Tibial artery (tissue), 4 donors: ENCODE data around the gene DTX1.

Experiments
- DNase-seq, 2 donors: peaks; one replicate each; pipeline ENCODE4 v3.0.0-alpha.2; 2019
- H3K27ac ChIP-seq, 2 donors: fragments of 200-600 bp; sonication (generic) in 1 of 2; 1 replicate in 1 of 2; 2 replicates in 1 of 2; pipeline ENCODE4 v1.5.1; 2018 to 2019; ENCODE audit warnings: mild to moderate bottlenecking in 1 of 2
- H3K27me3 ChIP-seq, 2 donors: fragments of 200-600 bp; sonication (generic) in 1 of 2; one replicate each; pipeline versions ENCODE4 v1.5.1 to v1.6.0; 2016 to 2019
- H3K36me3 ChIP-seq, 3 donors: fragments of 200-600 bp; sonication (generic) in 2 of 3; one replicate each; pipeline ENCODE4 v1.5.1; 2016 to 2019; ENCODE audit warnings: mild to moderate bottlenecking in 2 of 3
- H3K4me1 ChIP-seq, 4 donors: fragments of 200-600 bp; sonication (generic) in 2 of 4; 1 replicate in 3 of 4; 2 replicates in 1 of 4; pipeline ENCODE4 v1.5.1; 2016 to 2019
- H3K4me3 ChIP-seq, 2 donors: fragments of 200-600 bp; sonication (generic) in 1 of 2; 1 replicate in 1 of 2; 2 replicates in 1 of 2; pipeline ENCODE4 v1.5.1; 2018 to 2019; ENCODE audit warnings: mild to moderate bottlenecking in 2 of 2
- H3K9me3 ChIP-seq, 3 donors: fragments of 200-600 bp; sonication (generic) in 1 of 3; one replicate each; pipeline ENCODE4 v1.5.1; 2016 to 2019
- CTCF ChIP-seq, 2 experiments: fragments of 200-600 bp in 1 of 2; fragments of 450-650 bp in 1 of 2; IDR thresholded peaks; one replicate each; pipeline ENCODE4 v1.5.1; 2017 to 2019; ENCODE audit warnings: antibody characterized with exemption in 2 of 2, mild to moderate bottlenecking in 1 of 2, moderate library complexity in 1 of 2
- intact Hi-C: fragments of 100-400 bp; cut with DNase I; formaldehyde crosslinking; loops from one replicate; pipeline ENCODE4 v1.15.0; 2023; ENCODE audit warnings: low total_unique reads

Gene DTX1

DNA sequence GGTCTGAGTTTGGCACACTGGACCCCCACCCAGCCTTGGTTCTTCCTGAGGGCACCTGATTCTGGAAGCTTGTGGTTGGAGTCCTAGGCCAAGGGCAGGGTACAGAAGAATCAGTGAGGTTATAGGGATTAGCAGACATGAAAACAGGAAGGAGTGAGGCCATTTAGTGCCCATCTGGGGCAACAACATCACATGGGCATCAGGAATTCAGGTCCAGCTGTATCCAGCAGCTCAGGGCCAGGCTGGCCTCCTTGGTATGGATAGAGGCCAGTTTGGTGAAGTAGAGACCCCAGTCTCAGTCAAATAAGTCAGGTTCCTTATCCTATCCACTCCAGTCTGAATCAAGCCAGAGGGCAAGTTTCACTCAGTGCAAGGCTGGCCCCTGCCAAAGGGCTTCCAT lies 42.8 kb downstream of the DTX1 start:
- Histone ChIP-seq H3K27ac (no peak overlapping the region), H3K36me3 (no peaks in the 10 kb centered on the region)
- TF ChIP-seq CTCF (IDR thresholded peaks at IDR 0.05): no peak

GRCh38 chr12:113099764-113100163 lies 43.2 kb downstream of the DTX1 start:
- no peak for TF ChIP-seq CTCF (IDR thresholded peaks at IDR 0.05)
- no peak for DNase-seq
- peaks cover 0 to 19% (median 8%) of the 10 kb centered on the region in 4 donors for H3K4me1 ChIP-seq
- no peak overlapping the region for H3K27ac ChIP-seq
- H3K4me3 ChIP-seq: no peak overlapping the region
- H3K27me3 ChIP-seq: peaks cover 0 to 46% of the 10 kb centered on the region in 2 donors
- no peaks in the 10 kb centered on the region for H3K9me3 ChIP-seq
- H3K36me3 ChIP-seq: no peaks in the 10 kb centered on the region
- intact Hi-C loops: no loop called here

More for the DNA sequence above, 42.8 kb downstream of the DTX1 start:
- Histone ChIP-seq H3K27me3 (peaks cover 0 to 48% of the 10 kb centered on the region in 2 donors), H3K4me3 (no peak overlapping the region), H3K4me1 (peaks cover 0 to 19% (median 8%) of the 10 kb centered on the region in 4 donors), H3K9me3 (no peaks in the 10 kb centered on the region)
- no peak for DNase-seq
- intact Hi-C loops: no loop called here

DNA sequence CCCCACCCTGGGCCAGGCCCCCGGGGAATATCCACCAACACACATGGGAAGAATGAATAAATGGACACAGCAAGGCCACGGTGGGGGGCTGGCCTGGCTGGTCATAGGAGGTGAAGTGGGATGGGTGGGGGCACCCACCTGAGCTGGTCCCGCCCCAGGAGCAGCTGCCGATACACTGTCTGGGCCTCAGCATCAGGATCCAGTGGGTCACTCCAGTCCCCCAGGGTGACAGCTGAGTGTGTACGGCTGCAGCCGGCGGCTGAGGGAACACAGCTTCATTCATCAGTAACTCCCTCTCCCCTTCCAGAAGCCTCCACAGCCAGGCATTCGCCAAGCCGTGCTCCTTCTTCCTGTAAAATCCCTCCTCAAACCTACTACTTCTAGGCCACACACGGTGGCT lies 45.2 kb downstream of the DTX1 start:
- Histone ChIP-seq H3K27ac (no peak overlapping the region), H3K36me3 (no peaks in the 10 kb centered on the region), H3K27me3 (peaks cover 0 to 55% of the 10 kb centered on the region in 2 donors), H3K4me3 (no peak overlapping the region), H3K9me3 (no peaks in the 10 kb centered on the region), H3K4me1 (peaks cover 0 to 19% (median 8%) of the 10 kb centered on the region in 4 donors)
- TF ChIP-seq CTCF (IDR thresholded peaks at IDR 0.05): no peak
- intact Hi-C loops: no loop called here
- no peak for DNase-seq

GRCh38 chr12:113102811-113103210 lies 46.3 kb downstream of the DTX1 start:
- H3K27ac ChIP-seq: no peak overlapping the region
- H3K4me3 ChIP-seq: no peak overlapping the region
- intact Hi-C loops: no loop called here
- no peaks in the 10 kb centered on the region for H3K9me3 ChIP-seq
- H3K27me3 ChIP-seq: peaks cover 0 to 55% of the 10 kb centered on the region in 2 donors
- H3K4me1 ChIP-seq: peaks cover 0 to 17% (median 8%) of the 10 kb centered on the region in 4 donors
- no peaks in the 10 kb centered on the region for H3K36me3 ChIP-seq
- TF ChIP-seq CTCF (IDR thresholded peaks at IDR 0.05): no peak
- DNase-seq: no peak

DNA sequence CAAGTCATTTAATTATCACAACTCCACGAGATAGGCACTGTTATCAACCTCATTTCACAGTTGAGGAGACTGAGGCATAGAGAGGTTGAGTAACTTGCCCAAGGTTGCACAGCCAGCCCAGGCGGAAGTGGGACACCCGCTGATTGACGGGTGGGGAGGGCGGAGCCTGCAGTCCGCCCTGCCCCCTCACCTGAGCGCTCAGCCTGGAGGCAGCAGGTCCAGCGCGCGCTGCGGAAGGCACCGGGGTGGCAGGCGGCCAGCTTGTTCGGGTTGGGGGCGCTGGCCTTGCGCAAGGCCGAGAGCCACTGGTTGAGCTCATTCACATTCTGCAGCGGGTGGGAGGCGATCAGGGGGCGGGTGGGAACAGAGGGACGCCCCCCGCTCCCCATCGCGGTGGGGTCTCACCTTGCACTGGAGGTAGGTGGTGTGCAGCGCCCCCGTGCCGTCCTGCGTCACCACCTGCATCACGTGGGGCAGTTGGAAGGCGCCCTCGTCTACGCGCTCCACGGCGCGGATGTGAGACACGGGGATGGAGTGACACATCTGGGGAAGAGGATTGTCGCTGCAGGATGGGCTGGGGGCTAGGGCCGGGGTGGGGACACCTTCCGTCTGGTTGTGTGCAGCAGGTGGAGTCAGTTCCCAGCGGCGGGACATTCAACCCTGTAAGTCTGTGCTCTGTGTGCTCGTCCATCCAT lies 47.4 kb downstream of the DTX1 start:
- H3K9me3 ChIP-seq: no peaks in the 10 kb centered on the region
- peaks cover 0 to 58% of the 10 kb centered on the region in 2 donors for H3K27me3 ChIP-seq
- H3K4me1 ChIP-seq: peaks cover 0 to 6% (median 3%) of the 10 kb centered on the region in 4 donors
- TF ChIP-seq CTCF (IDR thresholded peaks at IDR 0.05): no peak
- H3K27ac ChIP-seq: no peak overlapping the region
- no peak for DNase-seq
- H3K36me3 ChIP-seq: no peaks in the 10 kb centered on the region
- intact Hi-C loops: no loop called here
- H3K4me3 ChIP-seq: no peak overlapping the region
